NB4 (cell line): Measurements from ENCODE around the gene ADCY3.

Experiments
- DNase-seq: peaks from one replicate; pipeline ENCODE4 v3.0.0; 2010; ENCODE audit warnings: low read depth
- H3K4me3 ChIP-seq: one replicate; pipeline ENCODE4 v1.5.1; 2011; ENCODE audit warnings: mild to moderate bottlenecking, low read depth, low read length, moderate library complexity
- MYC ChIP-seq: IDR thresholded peaks from 2 replicates; pipeline ENCODE4 v1.6.1; 2011; ENCODE audit warnings: low read depth, low read length
- POLR2A ChIP-seq: IDR thresholded peaks from 2 replicates; pipeline ENCODE4 v1.6.1; 2011; ENCODE audit warnings: mild to moderate bottlenecking; ENCODE audit not compliant: insufficient read length; ENCODE audit errors: extremely low read depth
- TF ChIP-seq, protein P1 (sequence below): IDR thresholded peaks from one replicate; pipeline ENCODE4 v1.5.1; 2012; ENCODE audit warnings: low read depth, low read length
- TF ChIP-seq, protein P2 (sequence below): IDR thresholded peaks from 2 replicates; pipeline ENCODE4 v1.6.1; 2011; ENCODE audit warnings: low read depth, low read length

ADCY3 gene

DNA sequence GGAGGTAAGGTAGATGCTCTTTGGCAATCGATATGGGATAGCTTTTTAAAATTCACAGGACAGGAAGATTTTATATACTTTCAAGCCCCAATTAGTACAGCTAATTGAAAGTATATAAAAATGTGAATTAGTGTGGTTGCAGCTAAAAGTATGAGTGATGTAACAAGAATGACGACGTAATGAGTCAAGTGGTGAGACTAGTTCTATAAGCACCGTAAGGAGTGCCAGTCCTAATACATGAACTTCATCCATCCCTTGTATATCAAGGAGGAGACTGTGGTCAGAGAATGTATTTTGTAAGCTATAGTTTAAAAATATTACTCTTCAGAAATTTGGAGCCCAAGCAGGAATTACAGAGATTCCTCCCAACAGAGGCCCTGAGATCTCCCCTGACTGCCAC, 25.9 kb upstream of the ADCY3 start:
- H3K4me3 ChIP-seq: no peak overlapping the region
- DNase-seq: no peak
- TF ChIP-seq POLR2A (no peak), MYC (no peak)
- TF ChIP-seq, protein P1, sequence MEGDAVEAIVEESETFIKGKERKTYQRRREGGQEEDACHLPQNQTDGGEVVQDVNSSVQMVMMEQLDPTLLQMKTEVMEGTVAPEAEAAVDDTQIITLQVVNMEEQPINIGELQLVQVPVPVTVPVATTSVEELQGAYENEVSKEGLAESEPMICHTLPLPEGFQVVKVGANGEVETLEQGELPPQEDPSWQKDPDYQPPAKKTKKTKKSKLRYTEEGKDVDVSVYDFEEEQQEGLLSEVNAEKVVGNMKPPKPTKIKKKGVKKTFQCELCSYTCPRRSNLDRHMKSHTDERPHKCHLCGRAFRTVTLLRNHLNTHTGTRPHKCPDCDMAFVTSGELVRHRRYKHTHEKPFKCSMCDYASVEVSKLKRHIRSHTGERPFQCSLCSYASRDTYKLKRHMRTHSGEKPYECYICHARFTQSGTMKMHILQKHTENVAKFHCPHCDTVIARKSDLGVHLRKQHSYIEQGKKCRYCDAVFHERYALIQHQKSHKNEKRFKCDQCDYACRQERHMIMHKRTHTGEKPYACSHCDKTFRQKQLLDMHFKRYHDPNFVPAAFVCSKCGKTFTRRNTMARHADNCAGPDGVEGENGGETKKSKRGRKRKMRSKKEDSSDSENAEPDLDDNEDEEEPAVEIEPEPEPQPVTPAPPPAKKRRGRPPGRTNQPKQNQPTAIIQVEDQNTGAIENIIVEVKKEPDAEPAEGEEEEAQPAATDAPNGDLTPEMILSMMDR: no peak
- TF ChIP-seq, protein P2, sequence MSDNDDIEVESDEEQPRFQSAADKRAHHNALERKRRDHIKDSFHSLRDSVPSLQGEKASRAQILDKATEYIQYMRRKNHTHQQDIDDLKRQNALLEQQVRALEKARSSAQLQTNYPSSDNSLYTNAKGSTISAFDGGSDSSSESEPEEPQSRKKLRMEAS: no peak

DNA sequence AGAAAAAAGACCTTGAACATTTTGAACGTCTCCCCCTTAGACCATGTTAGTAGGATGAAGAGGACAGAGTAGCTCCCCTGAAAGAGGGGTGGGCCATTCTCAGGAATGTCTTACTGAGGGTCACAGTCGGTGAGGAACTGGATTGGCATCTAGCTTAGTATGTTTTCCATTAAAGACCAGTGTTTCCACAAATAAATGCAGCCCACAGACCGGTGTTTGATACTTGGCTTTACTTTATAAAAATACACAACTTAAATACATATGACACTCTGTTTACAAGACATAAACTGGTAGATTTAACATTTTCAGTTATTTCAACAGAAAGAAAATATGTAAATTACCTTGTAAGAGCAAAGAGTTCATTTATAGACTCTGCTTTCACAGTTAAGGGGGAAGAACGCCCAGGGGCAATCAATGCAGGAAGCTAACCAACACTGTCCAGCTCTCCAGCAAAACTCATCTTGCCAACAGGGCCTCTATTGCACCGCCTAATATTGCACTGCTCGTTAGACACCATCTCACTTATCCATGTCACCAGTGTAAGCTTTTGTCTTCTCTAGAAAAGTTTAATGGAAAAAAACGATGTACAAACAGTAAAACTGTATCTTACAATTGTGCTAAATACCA, 23.5 kb upstream of the ADCY3 start:
- H3K4me3 ChIP-seq: no peak overlapping the region
- TF ChIP-seq, protein P2: no peak
- TF ChIP-seq, protein P1: no peak
- TF ChIP-seq POLR2A (no peak), MYC (no peak)
- no peak for DNase-seq

DNA sequence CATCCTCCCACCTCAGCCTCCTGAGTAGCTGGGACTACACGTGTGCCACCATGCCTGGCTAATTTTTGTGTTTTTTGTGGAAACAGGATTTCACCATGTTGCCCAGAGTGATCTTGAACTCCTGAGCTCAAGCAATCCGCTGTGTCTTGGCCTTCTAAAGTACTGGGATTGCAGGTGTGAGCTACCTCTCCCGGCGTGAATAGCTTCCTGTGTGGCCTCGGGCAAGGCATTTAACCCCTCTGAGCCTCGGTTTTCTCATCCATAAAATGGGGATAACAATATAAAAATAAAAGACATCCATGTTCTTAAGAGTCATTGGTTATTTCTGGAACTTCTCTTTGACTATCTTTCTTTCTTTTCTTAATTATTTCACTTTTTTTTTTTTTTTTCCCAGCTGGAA, 19.3 kb upstream of the ADCY3 start:
- no peak overlapping the region for H3K4me3 ChIP-seq
- no peak for DNase-seq
- TF ChIP-seq, protein P2: no peak
- TF ChIP-seq MYC (no peak), POLR2A (no peak)
- TF ChIP-seq, protein P1: no peak

DNA sequence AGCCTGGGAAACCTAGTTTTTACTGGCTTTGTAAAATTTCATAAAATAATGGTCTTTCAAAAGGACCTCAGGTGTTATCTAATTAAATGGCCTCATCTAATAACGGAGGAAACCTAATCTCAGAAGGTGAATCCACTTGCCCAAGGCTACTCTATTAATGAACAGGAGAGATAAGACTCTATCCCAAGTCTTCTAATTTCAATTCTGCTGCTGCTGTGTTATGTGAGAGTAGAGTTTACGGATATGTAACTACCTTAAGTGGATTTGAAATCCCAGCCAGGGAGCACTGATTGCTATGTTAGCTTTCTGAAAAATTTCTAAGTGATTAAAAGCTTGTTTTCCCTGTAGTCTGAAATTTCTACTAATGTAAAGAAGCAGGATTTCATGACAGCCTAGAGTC, 17.2 kb upstream of the ADCY3 start:
- DNase-seq: no peak
- no peak overlapping the region for H3K4me3 ChIP-seq
- TF ChIP-seq MYC (no peak), POLR2A (no peak)
- TF ChIP-seq, protein P2: no peak
- TF ChIP-seq, protein P1: no peak

DNA sequence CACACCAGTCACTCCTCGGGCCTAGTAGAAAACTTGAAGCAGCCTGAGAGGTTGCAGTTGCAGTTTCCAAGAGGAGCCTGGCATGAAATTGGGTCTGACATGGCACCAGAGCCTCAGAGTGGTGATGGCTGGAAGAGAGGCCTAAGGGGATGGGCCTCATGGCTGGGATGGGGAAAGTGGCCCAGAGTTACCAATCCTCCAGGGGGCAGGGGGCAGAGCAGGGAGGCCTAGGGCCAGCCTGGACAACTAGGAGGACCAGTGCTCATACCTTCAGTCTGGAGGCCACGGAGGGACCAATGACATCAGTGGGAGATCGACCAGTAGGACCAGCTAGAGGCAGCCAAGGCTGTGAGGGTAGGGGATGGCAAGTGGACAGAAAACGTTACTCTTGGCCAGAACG, 15.1 kb upstream of the ADCY3 start:
- DNase-seq: no peak
- no peak overlapping the region for H3K4me3 ChIP-seq
- TF ChIP-seq MYC (no peak), POLR2A (no peak)
- TF ChIP-seq, protein P1: no peak
- TF ChIP-seq, protein P2: no peak

DNA sequence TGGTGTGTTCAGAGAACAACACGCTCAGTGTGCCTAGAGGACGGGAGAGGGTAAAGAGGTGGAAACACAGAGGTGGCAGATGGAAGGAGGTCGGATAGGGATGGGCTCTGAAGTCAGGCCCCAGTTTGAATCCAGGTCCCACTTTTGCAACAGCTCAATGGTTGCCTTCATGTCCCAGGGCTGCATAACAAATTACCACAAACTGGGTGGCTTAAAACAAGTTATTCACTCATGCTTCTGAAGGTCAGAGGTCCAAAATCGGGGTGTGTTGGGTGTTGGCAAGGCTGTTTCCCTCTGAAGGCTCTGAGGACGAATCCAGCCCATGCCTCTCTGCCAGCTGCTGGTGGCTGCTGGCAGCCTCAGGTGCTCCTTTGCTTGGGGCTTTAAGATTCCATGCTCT, 12.7 kb upstream of the ADCY3 start:
- H3K4me3 ChIP-seq: no peak overlapping the region
- no peak for DNase-seq
- TF ChIP-seq POLR2A: no peak
- no peak for TF ChIP-seq MYC
- TF ChIP-seq, protein P1: no peak
- TF ChIP-seq, protein P2: no peak
